Activated T-helper 1 cell treated with Interleukin-2 at 50 U/mL for 16 hours (primary cell): ENCODE results near the gene MLLT1.

Experiments
- DNase-seq: peaks from one replicate; pipeline ENCODE4 v3.0.0-alpha.2; 2020; ENCODE audit warnings: low read depth

MLLT1 gene

DNA sequence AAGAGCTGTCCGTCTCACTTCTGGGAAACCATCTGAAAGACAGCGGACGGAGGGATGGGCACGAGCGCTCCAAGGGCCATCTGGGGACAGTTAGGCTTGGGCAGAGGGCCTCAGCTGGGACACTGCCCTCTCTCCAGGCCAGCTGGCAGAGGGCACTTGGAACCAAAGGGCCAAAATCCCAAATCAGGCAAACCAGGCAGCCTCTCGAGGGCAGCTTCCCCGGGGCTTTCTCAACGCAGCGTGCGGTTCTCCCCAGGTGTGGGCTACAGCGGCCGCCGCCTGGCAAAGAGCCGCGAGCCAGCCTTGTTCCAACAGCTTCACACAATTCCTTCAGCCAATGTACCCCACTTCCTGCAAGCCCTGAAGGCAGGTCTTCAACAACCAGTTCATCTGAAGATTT, 5.0 kb downstream of the MLLT1 start:
- no peak for DNase-seq

GRCh38 chr19:6273701-6274601, 5.8 kb downstream of the MLLT1 start:
- no peak for DNase-seq

GRCh38 chr19:6272913-6273600, 6.7 kb downstream of the MLLT1 start:
- DNase-seq, result no peak

- no peak for DNase-seq
Measured at GRCh38 chr19:6272411-6272791, 7.4 kb downstream of the MLLT1 start.

DNA sequence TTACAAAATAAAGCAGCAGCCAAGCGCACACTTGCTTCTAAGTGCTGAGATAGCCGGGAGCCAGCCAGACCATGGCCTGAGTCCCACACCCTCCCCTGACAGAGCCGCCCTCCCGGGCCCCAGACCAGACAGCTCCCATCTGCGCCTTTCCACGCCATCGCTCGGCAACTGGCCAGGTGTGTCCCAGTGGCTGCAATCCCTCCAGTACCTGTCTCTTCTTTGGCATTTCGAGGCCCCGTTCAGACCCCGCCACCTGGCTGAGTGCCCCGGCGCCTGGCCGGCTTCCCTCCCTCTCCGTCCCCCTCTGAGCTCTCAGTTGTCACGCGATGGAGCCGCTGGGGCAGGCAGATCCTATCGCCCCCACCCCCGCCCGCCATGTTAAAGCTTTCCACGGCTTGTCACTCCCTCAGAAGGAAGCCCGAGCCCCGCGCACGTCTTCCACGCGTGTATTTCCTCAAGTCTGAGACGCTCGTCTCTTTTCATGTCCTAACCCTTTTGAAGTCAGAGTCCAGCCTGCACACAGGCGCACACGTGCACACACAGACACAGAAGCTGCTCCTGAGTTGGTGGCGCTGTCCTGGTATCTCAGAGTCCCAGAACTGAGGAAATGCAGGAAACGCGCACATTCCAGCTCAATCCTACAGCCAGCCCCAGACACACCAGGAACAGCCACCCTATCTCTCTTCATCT, 7.9 kb downstream of the MLLT1 start:
- DNase-seq, result no peak

GRCh38 chr19:6271251-6271650, 8.5 kb downstream of the MLLT1 start:
- no peak for DNase-seq

DNA sequence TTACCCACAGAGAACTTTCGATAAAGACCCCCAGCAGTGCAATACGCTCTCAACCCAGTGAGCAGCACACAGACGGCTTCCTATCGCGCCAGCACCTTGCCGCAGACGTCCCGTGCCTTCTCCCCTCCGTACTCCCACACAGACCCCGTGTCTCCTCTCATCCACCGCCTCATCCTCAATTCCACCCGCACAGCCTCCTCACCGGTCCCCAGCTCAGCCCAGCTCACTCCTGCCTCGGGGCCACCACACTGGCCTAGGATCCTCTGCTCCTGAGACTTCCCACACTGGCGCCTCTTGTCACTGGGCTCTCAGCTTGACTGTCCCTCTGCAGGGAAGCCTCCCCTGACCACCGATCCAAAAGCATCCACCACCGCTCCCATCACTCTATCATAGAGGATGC, 9.0 kb downstream of the MLLT1 start:
- DNase-seq, result no peak

- no peak for DNase-seq
Measured at GRCh38 chr19:6270076-6270745, 9.6 kb downstream of the MLLT1 start.

GRCh38 chr19:6269101-6269886, 10.5 kb downstream of the MLLT1 start:
- no peak for DNase-seq

- DNase-seq, result no peak
Measured at GRCh38 chr19:6268382-6268771, 11.4 kb downstream of the MLLT1 start.

GRCh38 chr19:6267552-6268381, 12.0 kb downstream of the MLLT1 start:
- DNase-seq, result no peak

DNA sequence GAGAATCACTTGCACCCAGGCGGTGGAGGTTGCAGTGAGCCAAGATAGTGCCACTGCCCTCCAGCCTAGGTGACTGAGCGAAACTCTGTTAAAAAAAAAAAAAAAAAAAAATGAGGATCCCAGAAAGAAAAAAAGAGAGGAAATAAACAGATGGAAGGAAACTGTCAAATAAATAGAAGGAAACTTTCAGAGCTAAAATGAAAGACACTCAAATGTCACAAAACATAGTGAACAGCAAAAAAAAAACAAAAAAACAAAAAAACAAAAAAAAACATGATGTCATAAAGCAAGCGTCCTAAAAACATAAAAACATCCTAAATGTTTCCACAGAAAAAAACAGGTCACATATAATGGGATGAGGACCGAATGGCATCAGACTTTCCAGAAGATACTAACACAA, 15.0 kb downstream of the MLLT1 start:
- no peak for DNase-seq

DNA sequence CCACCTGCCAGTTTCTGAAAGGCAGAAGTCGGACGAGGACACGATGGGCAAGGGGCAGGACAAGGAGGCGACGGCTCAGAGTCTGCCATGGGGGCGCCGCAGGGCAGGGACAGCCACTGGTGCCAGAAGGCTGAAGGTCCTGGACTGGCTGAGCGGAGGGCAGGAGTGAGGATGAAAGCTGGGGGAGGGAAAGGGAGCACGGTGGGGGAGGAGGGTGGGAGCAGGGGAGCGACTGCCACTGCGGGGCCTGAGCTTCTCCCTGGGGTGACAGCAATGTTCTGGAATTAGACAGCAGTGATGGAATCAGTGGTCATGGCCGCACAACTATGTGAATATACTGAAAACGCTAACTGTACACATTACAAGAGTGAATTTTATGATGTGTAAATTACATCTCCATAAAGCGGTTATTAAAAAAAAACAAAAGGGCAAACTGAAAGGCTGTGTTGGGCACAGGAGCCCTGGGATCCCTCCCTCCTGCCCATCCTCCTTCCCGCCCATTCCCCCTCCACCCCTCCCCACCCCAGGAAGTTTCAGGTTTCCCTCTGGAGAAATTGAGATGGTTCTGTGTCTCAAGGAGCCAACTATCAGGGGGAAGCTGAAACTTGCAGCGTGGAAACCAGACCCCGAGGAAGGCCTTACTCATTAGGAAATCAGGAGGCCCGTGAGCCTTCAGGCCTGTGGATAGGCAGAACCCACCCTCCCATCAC, 15.9 kb downstream of the MLLT1 start:
- no peak for DNase-seq

GRCh38 chr19:6263306-6263705, 16.5 kb downstream of the MLLT1 start:
- no peak for DNase-seq

DNA sequence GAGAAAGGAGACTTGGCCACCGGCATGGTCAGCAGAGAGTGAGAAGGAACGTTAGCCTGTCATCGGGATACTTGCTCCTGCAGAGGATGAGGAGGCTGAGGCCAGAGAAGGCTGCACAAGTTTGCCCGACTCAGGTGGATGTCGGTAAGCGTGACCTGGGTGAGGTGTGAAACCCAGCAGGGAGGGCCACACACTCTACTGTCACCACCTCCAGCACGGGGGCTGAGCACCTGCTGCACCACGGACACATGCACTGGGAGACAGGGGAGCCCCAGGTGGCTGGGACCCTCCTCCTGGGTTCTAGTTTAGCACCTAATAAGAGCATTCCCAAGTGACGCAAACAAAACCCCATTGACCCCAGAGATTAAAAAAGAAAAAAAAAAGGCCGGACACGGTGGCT, 17.3 kb downstream of the MLLT1 start:
- no peak for DNase-seq

DNA sequence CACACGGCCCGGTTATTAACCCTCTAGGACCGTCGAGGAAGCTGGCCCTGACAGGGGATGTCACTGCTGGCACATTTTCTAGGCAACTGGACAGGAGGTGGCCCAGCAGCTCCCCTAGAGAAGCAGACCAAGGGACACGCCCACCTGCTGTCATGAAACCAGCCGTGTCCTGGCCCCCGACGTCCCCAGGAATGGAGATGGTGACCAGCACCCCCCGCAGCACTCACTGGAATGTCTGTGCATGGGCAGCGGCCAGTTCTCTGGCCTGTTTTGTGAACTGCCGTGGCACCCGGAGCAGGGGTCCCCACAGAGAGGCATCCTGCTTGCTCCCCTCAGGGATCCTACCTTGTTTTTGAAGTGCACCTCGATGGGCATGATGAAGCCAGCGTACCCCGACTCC, 17.9 kb downstream of the MLLT1 start:
- no peak for DNase-seq

DNA sequence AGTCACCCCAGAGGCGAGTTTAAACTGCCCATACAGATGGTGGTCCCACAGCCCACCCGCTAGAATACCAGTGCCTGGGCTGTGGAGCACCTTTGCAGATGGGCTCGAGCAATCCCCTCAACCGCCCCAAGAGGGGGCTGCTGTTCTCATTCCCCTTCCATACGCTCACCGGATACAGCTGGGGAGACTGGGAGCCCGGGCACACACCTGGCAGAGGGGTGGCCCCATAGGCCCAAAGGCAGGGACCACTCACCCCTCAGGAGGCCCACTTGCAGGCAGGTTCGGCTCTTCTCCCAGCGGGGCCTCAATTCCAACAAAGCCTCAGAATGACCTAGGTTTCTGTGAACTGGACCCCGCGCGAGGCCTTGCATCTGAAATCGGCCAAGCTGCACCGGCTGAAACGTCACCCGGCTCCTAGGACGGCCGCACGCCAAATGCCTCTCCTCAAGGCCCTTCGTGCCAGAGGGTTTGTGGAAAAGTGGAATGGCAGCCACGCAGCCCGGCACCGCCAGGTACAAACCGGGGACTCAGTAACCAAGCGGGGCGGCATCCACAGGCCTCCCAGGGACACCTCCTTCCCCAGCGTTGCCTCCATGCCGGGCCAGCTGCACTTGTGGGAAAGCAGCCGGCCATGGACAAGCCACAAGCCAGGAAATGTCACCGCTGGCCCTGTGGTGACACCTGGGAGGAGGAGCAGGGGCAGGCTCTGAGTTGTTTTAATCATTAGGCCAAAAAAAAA, 18.7 kb downstream of the MLLT1 start:
- DNase-seq, result no peak

DNA sequence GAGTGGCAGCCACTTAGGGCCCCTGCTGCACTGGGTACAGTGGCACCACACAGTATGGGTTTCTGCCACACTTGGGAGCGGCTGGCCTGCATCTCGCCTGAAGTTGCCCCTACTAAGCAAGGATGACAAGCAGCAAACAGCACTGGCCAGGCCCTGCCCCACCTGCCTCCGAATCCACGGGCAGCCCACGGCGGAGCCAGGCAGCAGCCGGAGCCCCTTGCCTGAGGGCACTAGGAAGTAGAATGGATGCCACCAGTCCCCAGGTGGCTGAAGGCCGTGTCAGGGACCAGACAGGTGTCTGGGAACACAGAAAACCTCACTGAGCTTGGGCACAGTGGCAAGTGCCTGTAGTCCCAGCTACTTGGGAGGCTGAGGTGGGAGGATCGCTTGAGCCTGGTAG, 19.4 kb downstream of the MLLT1 start:
- no peak for DNase-seq

- no peak for DNase-seq
Measured at GRCh38 chr19:6259312-6259861, 20.4 kb downstream of the MLLT1 start.
